H9 (cell line): ENCODE results near the gene NR0B1. TPM values are rescaled to one million over a fixed set of nuclear protein-coding genes. Genes with fewer than 3 reads are reported as not detected.

Experiments used
- DNase-seq: peaks from one replicate; pipeline ENCODE4 v3.0.0-alpha.2; 2017
- H2AFZ ChIP-seq: one replicate; pipeline ENCODE4 v1.6.1; 2013; ENCODE audit warnings: mild to moderate bottlenecking, low read length, control low read depth, moderate library complexity
- H2AK5ac ChIP-seq: 2 replicates; pipeline ENCODE4 v1.6.1; 2013; ENCODE audit warnings: low read length, control low read depth, mixed read lengths; ENCODE audit not compliant: insufficient read length
- H2BK120ac ChIP-seq: one replicate; pipeline ENCODE4 v1.6.1; 2013; ENCODE audit warnings: low read depth, mild to moderate bottlenecking, low read length, control low read depth, inconsistent platforms; ENCODE audit not compliant: poor library complexity, severe bottlenecking
- H2BK12ac ChIP-seq: 2 replicates; pipeline ENCODE4 v1.6.1; 2013; ENCODE audit warnings: low read length, control low read depth, mixed read lengths, low read depth; ENCODE audit not compliant: insufficient read length
- H2BK15ac ChIP-seq: 2 replicates; pipeline ENCODE4 v1.6.1; 2013; ENCODE audit warnings: low read depth, low read length, control low read depth
- H2BK20ac ChIP-seq: one replicate; pipeline ENCODE4 v1.6.1; 2013; ENCODE audit warnings: low read depth, mild to moderate bottlenecking, low read length, control low read depth, inconsistent platforms; ENCODE audit not compliant: poor library complexity, severe bottlenecking
- H2BK5ac ChIP-seq: 2 replicates; pipeline ENCODE4 v1.6.1; 2013; ENCODE audit warnings: low read length, control low read depth, mixed read lengths; ENCODE audit not compliant: insufficient read length
- H3K14ac ChIP-seq: 2 replicates; pipeline ENCODE4 v1.6.1; 2013; ENCODE audit warnings: low read length, control low read depth; ENCODE audit not compliant: insufficient read depth
- H3K18ac ChIP-seq: 2 replicates; pipeline ENCODE4 v1.6.1; 2013; ENCODE audit warnings: low read depth, mild to moderate bottlenecking, mixed read lengths, low read length, control low read depth; ENCODE audit not compliant: insufficient read length
- H3K23ac ChIP-seq: 2 replicates; pipeline ENCODE4 v1.6.1; 2013; ENCODE audit warnings: low read length, control low read depth, mixed read lengths, low read depth; ENCODE audit not compliant: insufficient read length
- H3K23me2 ChIP-seq: 2 replicates; pipeline ENCODE4 v1.6.1; 2013; ENCODE audit warnings: low read depth, mild to moderate bottlenecking, mixed read lengths, low read length, control low read depth; ENCODE audit not compliant: insufficient read length, poor library complexity, severe bottlenecking
- H3K27ac ChIP-seq: 2 replicates; pipeline ENCODE4 v1.5.1; 2013; ENCODE audit warnings: low read length, control low read depth, mixed read lengths, low read depth; ENCODE audit not compliant: insufficient read length
- H3K27me3 ChIP-seq: 2 replicates; pipeline ENCODE4 v1.6.1; 2013; ENCODE audit warnings: low read length, control low read depth, inconsistent platforms; ENCODE audit not compliant: insufficient read depth
- H3K4ac ChIP-seq: 2 replicates; pipeline ENCODE4 v1.6.1; 2013; ENCODE audit warnings: low read depth, mild to moderate bottlenecking, control low read depth, inconsistent platforms, low read length, moderate library complexity
- H3K4me1 ChIP-seq: 2 replicates; pipeline ENCODE4 v1.6.1; 2013; ENCODE audit warnings: low read length, control low read depth, inconsistent platforms; ENCODE audit not compliant: insufficient read depth
- H3K4me2 ChIP-seq: 2 replicates; pipeline ENCODE4 v1.6.1; 2013; ENCODE audit warnings: low read length, control low read depth, mixed read lengths; ENCODE audit not compliant: insufficient read length, insufficient read depth
- H3K56ac ChIP-seq: 2 replicates; pipeline ENCODE4 v1.6.1; 2013; ENCODE audit warnings: low read depth, mild to moderate bottlenecking, mixed read lengths, low read length, control low read depth; ENCODE audit not compliant: insufficient read length
- H3K79me1 ChIP-seq: 2 replicates; pipeline ENCODE4 v1.6.1; 2013; ENCODE audit warnings: low read depth, mild to moderate bottlenecking, moderate library complexity, low read length, control low read depth, inconsistent platforms; ENCODE audit not compliant: insufficient read depth, poor library complexity, severe bottlenecking
- H3K79me2 ChIP-seq: 2 replicates; pipeline ENCODE4 v1.6.1; 2013; ENCODE audit warnings: low read length, control low read depth, inconsistent platforms; ENCODE audit not compliant: insufficient read depth
- H3K9ac ChIP-seq: 2 replicates; pipeline ENCODE4 v1.6.1; 2013; ENCODE audit warnings: low read length, control low read depth, mixed read lengths; ENCODE audit not compliant: insufficient read length; ENCODE audit errors: extremely low read depth
- H3K9me3 ChIP-seq: one replicate; pipeline ENCODE4 v1.6.1; 2013; ENCODE audit warnings: low read depth, low read length, inconsistent platforms; ENCODE audit not compliant: control insufficient read depth
- H3T11ph ChIP-seq: one replicate; pipeline ENCODE4 v1.6.1; 2013; ENCODE audit warnings: mild to moderate bottlenecking, low read length, control low read depth, inconsistent platforms
- H4K20me1 ChIP-seq: one replicate; pipeline ENCODE4 v1.6.1; 2013; ENCODE audit not compliant: control insufficient read depth, insufficient read length, insufficient read depth
- H4K5ac ChIP-seq: 2 replicates; pipeline ENCODE4 v1.6.1; 2013; ENCODE audit warnings: low read depth, mild to moderate bottlenecking, mixed read lengths, low read length, control low read depth; ENCODE audit not compliant: insufficient read length
- H4K8ac ChIP-seq: replicated peaks from 2 replicates; pipeline ENCODE4 v1.6.1; 2013; ENCODE audit warnings: low read length, control low read depth, mixed read lengths, low read depth; ENCODE audit not compliant: insufficient read length
- H4K91ac ChIP-seq: 2 replicates; pipeline ENCODE4 v1.6.1; 2013; ENCODE audit warnings: low read depth, mild to moderate bottlenecking, moderate library complexity, mixed read lengths, low read length, control low read depth; ENCODE audit not compliant: insufficient read length
- H3K27ac Mint-ChIP-seq, 3 experiments: 2 replicates in 2 of 3; 3 replicates in 1 of 3; pipeline ENCODE4 v1.8.0; 2020 to 2021; ENCODE audit warnings: mixed read lengths in 3 of 3, mild to moderate bottlenecking in 1 of 3, moderate library complexity in 1 of 3
- H3K27me3 Mint-ChIP-seq: 2 replicates; pipeline ENCODE4 v1.8.0; 2021; ENCODE audit warnings: low read depth, mild to moderate bottlenecking, moderate library complexity, mixed read lengths
- H3K36me3 Mint-ChIP-seq, 3 experiments: 2 replicates in 2 of 3; 3 replicates in 1 of 3; pipeline ENCODE4 v1.8.0; 2020 to 2021; ENCODE audit warnings: low read depth in 3 of 3, mixed read lengths in 3 of 3; ENCODE audit not compliant: insufficient read depth in 1 of 3
- H3K4me1 Mint-ChIP-seq, 2 experiments: 2 replicates each; pipeline ENCODE4 v1.8.0; 2020; ENCODE audit warnings: mixed read lengths in 2 of 2
- H3K4me3 Mint-ChIP-seq, 2 experiments: 2 replicates in 1 of 2; 3 replicates in 1 of 2; pipeline ENCODE4 v1.8.0; 2020 to 2021; ENCODE audit warnings: mild to moderate bottlenecking in 2 of 2, mixed read lengths in 2 of 2, moderate library complexity in 1 of 2
- H3K9me3 Mint-ChIP-seq, 2 experiments: 2 replicates in 1 of 2; 3 replicates in 1 of 2; pipeline ENCODE4 v1.8.0; 2020; ENCODE audit warnings: mild to moderate bottlenecking in 2 of 2, mixed read lengths in 2 of 2, moderate library complexity in 1 of 2
- WGBS: extraction: QIAGEN DNeasy Blood & Tissue Kit; methylation state at CpG from one replicate; pipeline ENCODE4 v1.1.7; 2013; ENCODE audit warnings: missing lambda C conversion rate, low lambda C conversion rate, mixed read lengths; ENCODE audit not compliant: insufficient read length; ENCODE audit errors: extremely low coverage; 5-methylcytosine and 5-hydroxymethylcytosine counted together
- total RNA-seq: library from RNA; stranded (reverse); gene quantifications from 2 replicates; pipeline ENCODE4 v1.2.1, GENCODE V29; 2021
- TF ChIP-seq, protein P1 (sequence below): fragments of 200-600 bp; sonication (generic); conservative IDR thresholded peaks from 3 replicates; pipeline ENCODE4 v1.8.0; 2021; ENCODE audit warnings: antibody characterized with exemption, mild to moderate bottlenecking

The NR0B1 gene
- total RNA-seq, 1 experiment from 2014 or later: not detected

DNA sequence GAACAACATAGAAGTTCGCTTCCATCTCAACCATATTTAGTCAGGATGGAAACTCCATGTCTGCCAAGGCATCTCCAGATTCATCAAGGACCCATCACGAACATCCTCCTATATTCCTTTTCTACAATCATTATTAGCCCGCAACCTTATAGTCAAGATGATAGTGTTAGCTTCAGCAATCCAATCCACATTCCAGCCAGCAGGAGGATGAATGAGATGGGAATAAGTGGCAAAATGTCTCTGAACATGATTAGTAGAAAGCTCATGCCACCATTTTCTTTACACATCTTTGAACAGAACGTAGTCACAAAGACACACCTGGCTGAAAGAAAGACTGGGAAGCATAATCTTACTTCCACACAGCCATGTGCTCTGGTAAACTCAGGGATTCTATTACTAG lies 18.6 kb upstream of the NR0B1 start:
- Histone ChIP-seq H3K23ac (no peak overlapping the region), H3K9ac (no peak overlapping the region), H3K9me3 (no peaks in the 10 kb centered on the region), H3K56ac (no peak overlapping the region), H3K4ac (no peak overlapping the region), H2BK12ac (no peak overlapping the region), H3K18ac (no peak overlapping the region), H3K79me1 (no peaks in the 10 kb centered on the region), H2BK5ac (no peak overlapping the region), H4K5ac (no peak overlapping the region), H3K27ac (no peak overlapping the region), H4K8ac (no peak overlapping the region), H2AFZ (no peak overlapping the region), H3K4me1 (no peaks in the 10 kb centered on the region), H3T11ph (no peak overlapping the region), H2BK15ac (no peak overlapping the region), H2BK120ac (no peak overlapping the region), H2BK20ac (no peak overlapping the region), H2AK5ac (no peak overlapping the region), H3K79me2 (no peaks in the 10 kb centered on the region), H3K4me2 (no peak overlapping the region), H3K23me2 (no peaks in the 10 kb centered on the region), H4K20me1 (no peaks in the 10 kb centered on the region), H3K14ac (no peak overlapping the region), H3K27me3 (no peaks in the 10 kb centered on the region), H4K91ac (no peak overlapping the region)
- Mint-ChIP-seq H3K9me3 (peaks cover 6 to 32% of the 10 kb centered on the region in 2 experiments; a peak in 4 of 5 replicates), H3K4me3 (no peak overlapping the region), H3K36me3 (no peaks in the 10 kb centered on the region), H3K27me3 (no peaks in the 10 kb centered on the region), H3K27ac (no peak overlapping the region), H3K4me1 (peaks cover 4 to 8% of the 10 kb centered on the region in 2 experiments; a peak in 3 of 4 replicates)
- no CpG with 5 or more reads among the region's 4 CpGs for WGBS
- DNase-seq: no peak
- TF ChIP-seq, protein P1, sequence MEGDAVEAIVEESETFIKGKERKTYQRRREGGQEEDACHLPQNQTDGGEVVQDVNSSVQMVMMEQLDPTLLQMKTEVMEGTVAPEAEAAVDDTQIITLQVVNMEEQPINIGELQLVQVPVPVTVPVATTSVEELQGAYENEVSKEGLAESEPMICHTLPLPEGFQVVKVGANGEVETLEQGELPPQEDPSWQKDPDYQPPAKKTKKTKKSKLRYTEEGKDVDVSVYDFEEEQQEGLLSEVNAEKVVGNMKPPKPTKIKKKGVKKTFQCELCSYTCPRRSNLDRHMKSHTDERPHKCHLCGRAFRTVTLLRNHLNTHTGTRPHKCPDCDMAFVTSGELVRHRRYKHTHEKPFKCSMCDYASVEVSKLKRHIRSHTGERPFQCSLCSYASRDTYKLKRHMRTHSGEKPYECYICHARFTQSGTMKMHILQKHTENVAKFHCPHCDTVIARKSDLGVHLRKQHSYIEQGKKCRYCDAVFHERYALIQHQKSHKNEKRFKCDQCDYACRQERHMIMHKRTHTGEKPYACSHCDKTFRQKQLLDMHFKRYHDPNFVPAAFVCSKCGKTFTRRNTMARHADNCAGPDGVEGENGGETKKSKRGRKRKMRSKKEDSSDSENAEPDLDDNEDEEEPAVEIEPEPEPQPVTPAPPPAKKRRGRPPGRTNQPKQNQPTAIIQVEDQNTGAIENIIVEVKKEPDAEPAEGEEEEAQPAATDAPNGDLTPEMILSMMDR: peak; percentile 37; the same call in 2 of the 3 replicates
